ENCODE results near the gene UBL4A. TPM values are rescaled to one million over a fixed set of nuclear protein-coding genes. Genes with fewer than 3 reads are reported as not detected.

The UBL4A gene
- polyA plus RNA-seq, 1 donor = 25.6 TPM

GRCh38 chrX:154525606-154526490, 39.4 kb upstream of the UBL4A start:
- no peak for DNase-seq
- H3K9me3 ChIP-seq (ENCODE audit: control insufficient read depth, low read depth, low read length) = no peaks in the 10 kb centered on the region
- WGBS (ENCODE audit: insufficient coverage, low lambda C conversion rate) = 100% methylated on average over 1 of the region's 14 CpGs
- no peaks in the 10 kb centered on the region for H3K27me3 ChIP-seq (ENCODE audit: control insufficient read depth, insufficient read depth, low read length)
- H3K4me3 ChIP-seq (ENCODE audit: low read length) = no peak overlapping the region
- no peak overlapping the region for H3K27ac ChIP-seq (ENCODE audit: low read length)
- H3K4me1 ChIP-seq (ENCODE audit: control insufficient read depth, insufficient read depth, low read length) = peaks cover 9% of the 10 kb centered on the region
- H3K36me3 ChIP-seq (ENCODE audit: control insufficient read depth, insufficient read depth, low read length) = no peaks in the 10 kb centered on the region

GRCh38 chrX:154519389-154519788, 33.0 kb upstream of the UBL4A start:
- Histone ChIP-seq H3K4me1 (ENCODE audit: control insufficient read depth, insufficient read depth, low read length) (peaks cover 16% of the 10 kb centered on the region), H3K4me3 (ENCODE audit: low read length) (no peak overlapping the region), H3K36me3 (ENCODE audit: control insufficient read depth, insufficient read depth, low read length) (no peaks in the 10 kb centered on the region), H3K27ac (ENCODE audit: low read length) (no peak overlapping the region), H3K9me3 (ENCODE audit: control insufficient read depth, low read depth, low read length) (no peaks in the 10 kb centered on the region), H3K27me3 (ENCODE audit: control insufficient read depth, insufficient read depth, low read length) (no peaks in the 10 kb centered on the region)
- DNase-seq = no peak
- no CpG with 5 or more reads among the region's 8 CpGs for WGBS (ENCODE audit: insufficient coverage, low lambda C conversion rate)

GRCh38 chrX:154517101-154517781, 30.8 kb upstream of the UBL4A start:
- Histone ChIP-seq H3K4me1 (ENCODE audit: control insufficient read depth, insufficient read depth, low read length) (peaks cover 16% of the 10 kb centered on the region), H3K4me3 (ENCODE audit: low read length) (peak overlapping the region; percentile 64), H3K27ac (ENCODE audit: low read length) (peak overlapping the region; percentile 100), H3K27me3 (ENCODE audit: control insufficient read depth, insufficient read depth, low read length) (no peaks in the 10 kb centered on the region), H3K9me3 (ENCODE audit: control insufficient read depth, low read depth, low read length) (no peaks in the 10 kb centered on the region), H3K36me3 (ENCODE audit: control insufficient read depth, insufficient read depth, low read length) (peaks cover 4% of the 10 kb centered on the region)
- no CpG with 5 or more reads among the region's 25 CpGs for WGBS (ENCODE audit: insufficient coverage, low lambda C conversion rate)
- DNase-seq = peak in 1 of 2 donors; percentile 72

GRCh38 chrX:154516656-154517100, 30.3 kb upstream of the UBL4A start:
- peaks cover 5% of the 10 kb centered on the region for H3K36me3 ChIP-seq (ENCODE audit: control insufficient read depth, insufficient read depth, low read length)
- H3K9me3 ChIP-seq (ENCODE audit: control insufficient read depth, low read depth, low read length) = no peaks in the 10 kb centered on the region
- WGBS (ENCODE audit: insufficient coverage, low lambda C conversion rate) = no CpG with 5 or more reads among the region's 19 CpGs

GRCh38 chrX:154515966-154516655, 29.7 kb upstream of the UBL4A start, which contains the start of gene FAM3A:
Gene FAM3A (minus strand): TSS chrX:154516232. CDS start chrX:154515772, 460 bp downstream.
- DNase-seq = peak; percentile 88 to 90
- H3K36me3 ChIP-seq (ENCODE audit: control insufficient read depth, insufficient read depth, low read length) = peaks cover 9% of the 10 kb centered on the region
- peak within 1 kb of the TSS; percentile 100 for H3K27ac ChIP-seq (ENCODE audit: low read length)
- no peaks in the 10 kb centered on the region for H3K27me3 ChIP-seq (ENCODE audit: control insufficient read depth, insufficient read depth, low read length)
- H3K4me1 ChIP-seq (ENCODE audit: control insufficient read depth, insufficient read depth, low read length) = peaks cover 16% of the 10 kb centered on the region
- H3K9me3 ChIP-seq (ENCODE audit: control insufficient read depth, low read depth, low read length) = no peaks in the 10 kb centered on the region
- peak within 1 kb of the TSS; percentile 90 for H3K4me3 ChIP-seq (ENCODE audit: low read length)
- WGBS (ENCODE audit: insufficient coverage, low lambda C conversion rate) = no CpG with 5 or more reads among the region's 59 CpGs

More at GRCh38 chrX:154516656-154517100, 30.3 kb upstream of the UBL4A start:
- peak overlapping the region; percentile 64 for H3K4me3 ChIP-seq (ENCODE audit: low read length)
- peak overlapping the region; percentile 100 for H3K27ac ChIP-seq (ENCODE audit: low read length)
- no peaks in the 10 kb centered on the region for H3K27me3 ChIP-seq (ENCODE audit: control insufficient read depth, insufficient read depth, low read length)
- H3K4me1 ChIP-seq (ENCODE audit: control insufficient read depth, insufficient read depth, low read length) = peaks cover 16% of the 10 kb centered on the region
- peak in 1 of 2 donors; percentile 62 for DNase-seq

- peak; percentile 70 to 84 for DNase-seq
- Histone ChIP-seq H3K9me3 (ENCODE audit: control insufficient read depth, low read depth, low read length) (no peaks in the 10 kb centered on the region), H3K27me3 (ENCODE audit: control insufficient read depth, insufficient read depth, low read length) (no peaks in the 10 kb centered on the region), H3K4me3 (ENCODE audit: low read length) (peak overlapping the region; percentile 90), H3K36me3 (ENCODE audit: control insufficient read depth, insufficient read depth, low read length) (peaks cover 9% of the 10 kb centered on the region), H3K4me1 (ENCODE audit: control insufficient read depth, insufficient read depth, low read length) (peaks cover 16% of the 10 kb centered on the region), H3K27ac (ENCODE audit: low read length) (peak overlapping the region; percentile 96)
- no CpG with 5 or more reads among the region's 34 CpGs for WGBS (ENCODE audit: insufficient coverage, low lambda C conversion rate)
Measured at GRCh38 chrX:154515090-154515965, 28.9 kb upstream of the UBL4A start.

GRCh38 chrX:154513716-154514115, 27.3 kb upstream of the UBL4A start:
- no peak for DNase-seq
- Histone ChIP-seq H3K9me3 (ENCODE audit: control insufficient read depth, low read depth, low read length) (no peaks in the 10 kb centered on the region), H3K4me1 (ENCODE audit: control insufficient read depth, insufficient read depth, low read length) (peaks cover 16% of the 10 kb centered on the region), H3K27me3 (ENCODE audit: control insufficient read depth, insufficient read depth, low read length) (no peaks in the 10 kb centered on the region), H3K27ac (ENCODE audit: low read length) (no peak overlapping the region), H3K4me3 (ENCODE audit: low read length) (no peak overlapping the region), H3K36me3 (ENCODE audit: control insufficient read depth, insufficient read depth, low read length) (peaks cover 15% of the 10 kb centered on the region)
- WGBS (ENCODE audit: insufficient coverage, low lambda C conversion rate) = no CpG with 5 or more reads among the region's 2 CpGs

GRCh38 chrX:154512879-154513553, 26.6 kb upstream of the UBL4A start:
- no peak for DNase-seq
- Histone ChIP-seq H3K4me3 (ENCODE audit: low read length) (no peak overlapping the region), H3K9me3 (ENCODE audit: control insufficient read depth, low read depth, low read length) (no peaks in the 10 kb centered on the region), H3K27me3 (ENCODE audit: control insufficient read depth, insufficient read depth, low read length) (no peaks in the 10 kb centered on the region), H3K36me3 (ENCODE audit: control insufficient read depth, insufficient read depth, low read length) (peaks cover 20% of the 10 kb centered on the region), H3K27ac (ENCODE audit: low read length) (no peak overlapping the region), H3K4me1 (ENCODE audit: control insufficient read depth, insufficient read depth, low read length) (peaks cover 14% of the 10 kb centered on the region)
- no CpG with 5 or more reads among the region's 16 CpGs for WGBS (ENCODE audit: insufficient coverage, low lambda C conversion rate)

GRCh38 chrX:154511761-154512160, 25.3 kb upstream of the UBL4A start:
- Histone ChIP-seq H3K27ac (ENCODE audit: low read length) (no peak overlapping the region), H3K36me3 (ENCODE audit: control insufficient read depth, insufficient read depth, low read length) (peaks cover 29% of the 10 kb centered on the region), H3K27me3 (ENCODE audit: control insufficient read depth, insufficient read depth, low read length) (no peaks in the 10 kb centered on the region), H3K4me3 (ENCODE audit: low read length) (no peak overlapping the region), H3K4me1 (ENCODE audit: control insufficient read depth, insufficient read depth, low read length) (peaks cover 1% of the 10 kb centered on the region), H3K9me3 (ENCODE audit: control insufficient read depth, low read depth, low read length) (no peaks in the 10 kb centered on the region)
- no peak for DNase-seq
- no CpG with 5 or more reads among the region's 12 CpGs for WGBS (ENCODE audit: insufficient coverage, low lambda C conversion rate)

All from large intestine (tissue), 3 donors.